Peyer's patch (tissue), 4 donors: ENCODE results near the gene CACNA2D1.

Experiments used
- POLR2A ChIP-seq, 2 donors: fragments of 450-650 bp; IDR thresholded peaks; one replicate each; pipeline ENCODE4 v1.5.1; 2017; ENCODE audit warnings: antibody characterized with exemption in 2 of 2, mild to moderate bottlenecking in 2 of 2, moderate library complexity in 2 of 2
- TF ChIP-seq, protein P1 (sequence below), 6 experiments: fragments of 450-650 bp in 4 of 6; fragments of 200-600 bp in 2 of 6; sonication (generic) in 1 of 6; IDR thresholded peaks; one replicate each; pipeline ENCODE4 v1.5.1; 2017 to 2019; ENCODE audit warnings: antibody characterized with exemption in 6 of 6, mild to moderate bottlenecking in 3 of 6, moderate library complexity in 1 of 6

DNA sequence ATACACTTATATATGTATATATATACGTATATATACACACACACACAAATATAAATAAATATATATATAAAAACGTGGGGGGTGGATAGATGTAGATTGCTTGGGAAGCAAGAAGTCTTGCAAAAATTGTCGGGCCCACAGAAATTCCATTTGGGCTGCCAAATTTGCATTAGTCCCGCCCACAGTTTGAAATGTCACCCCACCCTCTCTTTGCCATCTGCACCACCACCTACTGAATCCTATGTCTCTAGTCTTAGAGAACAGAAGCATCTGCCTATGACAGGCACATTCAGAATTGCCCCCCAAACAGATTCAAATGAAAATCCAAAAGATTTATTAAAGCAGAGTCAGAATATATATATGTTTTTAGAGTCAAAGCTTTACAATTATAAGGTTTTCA, 25.6 kb upstream of the CACNA2D1 start:
- TF ChIP-seq, protein P1, sequence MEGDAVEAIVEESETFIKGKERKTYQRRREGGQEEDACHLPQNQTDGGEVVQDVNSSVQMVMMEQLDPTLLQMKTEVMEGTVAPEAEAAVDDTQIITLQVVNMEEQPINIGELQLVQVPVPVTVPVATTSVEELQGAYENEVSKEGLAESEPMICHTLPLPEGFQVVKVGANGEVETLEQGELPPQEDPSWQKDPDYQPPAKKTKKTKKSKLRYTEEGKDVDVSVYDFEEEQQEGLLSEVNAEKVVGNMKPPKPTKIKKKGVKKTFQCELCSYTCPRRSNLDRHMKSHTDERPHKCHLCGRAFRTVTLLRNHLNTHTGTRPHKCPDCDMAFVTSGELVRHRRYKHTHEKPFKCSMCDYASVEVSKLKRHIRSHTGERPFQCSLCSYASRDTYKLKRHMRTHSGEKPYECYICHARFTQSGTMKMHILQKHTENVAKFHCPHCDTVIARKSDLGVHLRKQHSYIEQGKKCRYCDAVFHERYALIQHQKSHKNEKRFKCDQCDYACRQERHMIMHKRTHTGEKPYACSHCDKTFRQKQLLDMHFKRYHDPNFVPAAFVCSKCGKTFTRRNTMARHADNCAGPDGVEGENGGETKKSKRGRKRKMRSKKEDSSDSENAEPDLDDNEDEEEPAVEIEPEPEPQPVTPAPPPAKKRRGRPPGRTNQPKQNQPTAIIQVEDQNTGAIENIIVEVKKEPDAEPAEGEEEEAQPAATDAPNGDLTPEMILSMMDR (IDR thresholded peaks at IDR 0.05) = no peak
- TF ChIP-seq POLR2A (IDR thresholded peaks at IDR 0.05) = no peak
